GM04504 (cell line): Measurements from ENCODE around the gene USP6NL.

Source experiments
- DNase-seq: peaks from one replicate; pipeline ENCODE4 v3.0.0-alpha.2; 2012; ENCODE audit warnings: low read depth

USP6NL gene

GRCh38 chr10:11616021-11616420 is 4.6 kb upstream of the USP6NL start:
- DNase-seq: no peak

GRCh38 chr10:11615396-11615795 is 3.9 kb upstream of the USP6NL start:
- DNase-seq: no peak

- DNase-seq: no peak
Observed at GRCh38 chr10:11612021-11613001, 861 bp upstream of the USP6NL start.

GRCh38 chr10:11610826-11611247 is 613 bp downstream of the USP6NL start:
- no peak for DNase-seq

GRCh38 chr10:11610166-11610825 is 1.2 kb downstream of the USP6NL start:
- DNase-seq: no peak

- DNase-seq: no peak
Observed at GRCh38 chr10:11609492-11610093, 1.9 kb downstream of the USP6NL start.

- no peak for DNase-seq
Observed at GRCh38 chr10:11609052-11609451, 2.4 kb downstream of the USP6NL start.

- DNase-seq: no peak
Observed at GRCh38 chr10:11608159-11609013, 3.1 kb downstream of the USP6NL start.

- DNase-seq: no peak
Observed at GRCh38 chr10:11605807-11606408, 5.5 kb downstream of the USP6NL start.

GRCh38 chr10:11604865-11605650 is 6.4 kb downstream of the USP6NL start:
- DNase-seq: no peak

GRCh38 chr10:11603741-11604140 is 7.7 kb downstream of the USP6NL start:
- no peak for DNase-seq

GRCh38 chr10:11602919-11603523 is 8.4 kb downstream of the USP6NL start:
- DNase-seq: no peak

GRCh38 chr10:11602358-11602757 is 9.1 kb downstream of the USP6NL start:
- no peak for DNase-seq

GRCh38 chr10:11601670-11602069 is 9.8 kb downstream of the USP6NL start:
- no peak for DNase-seq

GRCh38 chr10:11600280-11600679 is 11.2 kb downstream of the USP6NL start:
- DNase-seq: no peak

- no peak for DNase-seq
Observed at GRCh38 chr10:11598712-11599397, 12.6 kb downstream of the USP6NL start.

GRCh38 chr10:11597470-11597869 is 14.0 kb downstream of the USP6NL start:
- no peak for DNase-seq

- DNase-seq: peak; percentile 21
Observed at GRCh38 chr10:11595395-11595692, 16.1 kb downstream of the USP6NL start.

- no peak for DNase-seq
Observed at GRCh38 chr10:11594589-11595394, 16.7 kb downstream of the USP6NL start.
